Stomach (tissue), 4 donors: Measurements from ENCODE around the gene MRPL23.

Source experiments
- CTCF ChIP-seq, 7 experiments: fragments of 450-650 bp in 4 of 7; fragments of 200-600 bp in 3 of 7; sonication (generic) in 3 of 7; IDR thresholded peaks; one replicate each; pipeline ENCODE4 v1.5.1; 2016 to 2019; ENCODE audit warnings: antibody characterized with exemption in 7 of 7, control low read depth in 2 of 7, mild to moderate bottlenecking in 1 of 7
- POLR2A ChIP-seq, 4 donors: fragments of 450-650 bp; IDR thresholded peaks; one replicate each; pipeline ENCODE4 v1.6.1; 2016; ENCODE audit warnings: antibody characterized with exemption in 4 of 4, control low read depth in 2 of 4, mild to moderate bottlenecking in 1 of 4, moderate library complexity in 1 of 4

GRCh38 chr11:1978720-1979473, 31.8 kb downstream of the MRPL23 start:
- TF ChIP-seq CTCF (IDR thresholded peaks at IDR 0.05) (no peak), POLR2A (IDR thresholded peaks at IDR 0.05) (no peak)
